Activated naive CD8-positive, alpha-beta T cell treated with anti-CD3 and anti-CD28 coated beads, Interleukin-2, amount 10 ng/mL, durations not matched to agents 7 days and 5 days (primary cell): ENCODE measurements around the gene PODN. TPM values are rescaled to one million over a fixed set of nuclear protein-coding genes. Genes with fewer than 3 reads are reported as not detected.

Experiments
- ATAC-seq: fragments of 150-1000 bp; cut with Tn5 transposase; one replicate; pipeline ENCODE4 v1.10.0; 2021; ENCODE audit warnings: low read depth, moderate library complexity
- POLR2A ChIA-PET: fragments of 350-600 bp; sonication (Branson Sonifier 250); formaldehyde crosslinking; loops from one replicate; lab custom pipeline; 2021; ENCODE audit warnings: antibody characterized with exemption; lab: Charles Lee
- DNase-seq: peaks from one replicate; pipeline ENCODE4 v3.0.0; 2021
- H3K27ac Mint-ChIP-seq: one replicate; pipeline ENCODE4 v1.8.0; 2022; ENCODE audit warnings: mild to moderate bottlenecking, mixed read lengths
- H3K27me3 Mint-ChIP-seq: one replicate; pipeline ENCODE4 v1.8.0; 2022; ENCODE audit warnings: mild to moderate bottlenecking, moderate library complexity, mixed read lengths
- H3K36me3 Mint-ChIP-seq: one replicate; pipeline ENCODE4 v1.8.0; 2021; ENCODE audit warnings: mild to moderate bottlenecking, mixed read lengths
- H3K4me1 Mint-ChIP-seq: one replicate; pipeline ENCODE4 v1.8.0; 2021; ENCODE audit warnings: mixed read lengths
- H3K4me3 Mint-ChIP-seq: one replicate; pipeline ENCODE4 v1.8.0; 2022; ENCODE audit warnings: mild to moderate bottlenecking, moderate library complexity, mixed read lengths
- H3K9me3 Mint-ChIP-seq: one replicate; pipeline ENCODE4 v1.8.0; 2021; ENCODE audit warnings: mixed read lengths
- total RNA-seq, 2 experiments: library from RNA; stranded (reverse); gene quantifications; one replicate each; pipeline ENCODE4 v1.2.3, GENCODE V29; 2021

The PODN gene
- total RNA-seq, 2 experiments from 2014 or later: 0.14 TPM; not detected in 1

- Mint-ChIP-seq H3K36me3 (no peaks in the 10 kb centered on the region), H3K4me1 (peaks cover 4% of the 10 kb centered on the region), H3K27me3 (peaks cover 2% of the 10 kb centered on the region), H3K27ac (no peak overlapping the region), H3K4me3 (no peak overlapping the region), H3K9me3 (no peaks in the 10 kb centered on the region)
- no peak for ATAC-seq
- POLR2A ChIA-PET: no interaction called here
- no peak for DNase-seq
Measured at GRCh38 chr1:53112861-53113260, 50.8 kb downstream of the PODN start.

GRCh38 chr1:53114090-53114489 is 52.1 kb downstream of the PODN start:
- Mint-ChIP-seq H3K27ac (no peak overlapping the region), H3K27me3 (peaks cover 2% of the 10 kb centered on the region), H3K9me3 (no peaks in the 10 kb centered on the region), H3K36me3 (no peaks in the 10 kb centered on the region), H3K4me3 (no peak overlapping the region), H3K4me1 (no peaks in the 10 kb centered on the region)
- POLR2A ChIA-PET: no interaction called here
- DNase-seq (no peak), ATAC-seq (no peak)

DNA sequence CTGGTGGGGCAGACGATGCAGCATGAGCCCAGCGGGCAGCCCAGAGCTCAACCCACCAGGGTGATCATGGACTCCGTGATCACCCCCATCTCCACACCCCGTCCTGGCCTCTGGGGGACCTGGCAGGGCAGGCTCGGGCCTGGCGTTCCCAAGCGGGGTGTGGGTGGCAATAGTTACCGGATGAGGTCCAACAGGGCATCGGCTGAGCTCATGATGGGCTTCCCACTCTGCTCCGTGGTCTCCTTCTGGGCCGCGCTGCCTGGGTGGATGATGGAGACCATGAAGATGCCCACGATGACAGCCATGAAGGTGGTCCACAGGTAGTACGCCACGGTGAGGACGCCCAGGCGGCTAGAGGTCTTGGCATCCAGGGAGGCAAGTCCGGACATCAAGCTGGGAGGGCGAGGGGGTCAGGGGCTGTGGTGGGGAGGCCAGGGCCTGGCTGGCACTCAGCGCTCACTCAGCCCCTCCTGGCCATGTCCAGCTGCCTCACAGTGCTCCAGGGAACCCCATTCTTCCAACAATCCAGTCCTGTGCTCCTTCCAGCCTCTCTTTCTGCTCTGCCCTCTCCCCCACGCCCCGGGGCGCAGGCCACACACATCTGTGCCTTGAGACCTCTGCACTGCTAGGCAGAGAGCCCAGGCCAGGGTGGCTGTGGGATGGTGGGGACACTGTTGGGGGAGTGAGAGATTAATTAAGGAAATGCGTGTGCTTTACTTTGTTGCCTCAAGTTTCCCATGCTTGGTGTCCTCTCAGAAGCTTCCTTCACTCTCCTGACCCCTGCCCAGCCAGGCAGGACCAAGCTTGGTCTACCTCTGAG is 52.8 kb downstream of the PODN start:
- ATAC-seq (no peak), DNase-seq (no peak)
- no peaks in the 10 kb centered on the region for H3K9me3 Mint-ChIP-seq
- peaks cover 2% of the 10 kb centered on the region for H3K27me3 Mint-ChIP-seq
- no peak overlapping the region for H3K4me3 Mint-ChIP-seq
- no peak overlapping the region for H3K27ac Mint-ChIP-seq
- no peaks in the 10 kb centered on the region for H3K36me3 Mint-ChIP-seq
- H3K4me1 Mint-ChIP-seq: no peaks in the 10 kb centered on the region
- POLR2A ChIA-PET: no interaction called here

DNA sequence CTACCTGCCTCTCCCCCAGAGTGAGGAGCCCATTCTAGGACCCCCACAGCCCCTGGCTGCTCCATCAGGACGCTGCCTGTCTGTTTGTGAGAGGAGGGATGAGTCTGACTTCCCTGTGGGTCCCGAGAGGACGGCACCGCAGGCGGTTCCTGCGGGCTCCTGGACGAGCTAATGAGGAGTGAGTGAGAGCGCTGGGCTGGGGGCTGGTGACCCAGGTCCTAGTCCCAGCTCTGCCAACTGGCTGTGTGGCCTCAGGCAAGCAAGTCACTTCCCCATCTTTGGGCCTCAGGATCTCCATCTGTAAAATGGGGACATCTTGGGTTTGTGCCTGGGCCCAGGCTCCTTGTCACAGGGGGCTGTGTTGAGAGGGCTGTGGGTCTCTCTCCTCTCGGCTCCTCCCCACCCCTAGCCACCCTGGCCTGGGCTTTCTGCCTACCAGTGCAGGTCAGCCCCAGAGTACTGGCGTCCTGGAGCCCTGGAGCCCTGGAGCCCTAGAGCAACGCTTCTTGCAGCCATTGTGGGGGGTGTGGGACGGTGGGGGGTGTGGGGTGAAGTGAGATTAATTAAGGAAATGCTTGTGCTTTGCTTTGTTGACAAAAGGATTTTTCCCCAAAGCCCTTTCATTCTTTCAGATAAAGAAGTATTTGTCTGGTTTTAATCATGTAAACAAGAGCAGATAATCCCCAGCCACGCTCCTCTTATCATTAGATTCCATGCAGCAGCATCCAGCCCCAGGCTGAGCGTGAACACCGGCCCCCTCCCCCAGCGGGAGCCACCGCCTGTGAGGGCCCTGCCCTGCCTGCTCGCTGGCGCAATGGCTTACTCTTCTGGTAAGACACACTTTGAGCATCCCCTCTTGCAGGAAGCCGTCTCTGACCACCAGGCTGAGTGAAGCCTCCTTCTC is 53.6 kb downstream of the PODN start:
- Mint-ChIP-seq H3K27ac (no peak overlapping the region), H3K9me3 (no peaks in the 10 kb centered on the region), H3K27me3 (peaks cover 2% of the 10 kb centered on the region), H3K4me1 (no peaks in the 10 kb centered on the region), H3K4me3 (no peak overlapping the region), H3K36me3 (no peaks in the 10 kb centered on the region)
- DNase-seq: no peak
- no peak for ATAC-seq
- POLR2A ChIA-PET: no interaction called here

DNA sequence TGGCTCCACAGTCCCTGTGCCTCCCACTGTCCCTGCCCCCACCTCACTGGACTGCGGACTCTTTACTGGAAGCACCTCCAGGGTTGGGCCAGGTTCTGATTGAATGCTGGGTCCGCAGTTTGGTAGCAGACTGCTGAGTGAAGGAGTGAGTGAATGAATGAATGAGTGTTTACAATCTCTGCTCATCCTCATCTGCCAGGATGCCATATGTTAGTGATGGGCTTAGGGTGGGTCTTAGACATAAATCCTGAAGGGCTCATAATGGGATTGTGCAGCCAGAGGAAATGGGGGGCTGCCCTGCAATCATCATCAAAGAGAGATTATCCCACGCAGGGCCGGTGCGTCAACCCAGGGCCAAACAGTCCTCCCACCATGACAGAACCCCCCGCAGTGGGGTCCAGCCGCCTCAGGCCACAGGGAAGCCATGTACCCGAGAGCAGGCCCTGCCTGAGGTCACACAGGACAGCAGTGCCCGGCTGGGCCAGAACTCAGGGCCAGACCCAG is 54.3 kb downstream of the PODN start:
- H3K4me1 Mint-ChIP-seq: no peaks in the 10 kb centered on the region
- H3K36me3 Mint-ChIP-seq: no peaks in the 10 kb centered on the region
- H3K27me3 Mint-ChIP-seq: peaks cover 2% of the 10 kb centered on the region
- DNase-seq (no peak), ATAC-seq (no peak)
- POLR2A ChIA-PET: no interaction called here
- no peak overlapping the region for H3K4me3 Mint-ChIP-seq
- H3K9me3 Mint-ChIP-seq: no peaks in the 10 kb centered on the region
- H3K27ac Mint-ChIP-seq: no peak overlapping the region

DNA sequence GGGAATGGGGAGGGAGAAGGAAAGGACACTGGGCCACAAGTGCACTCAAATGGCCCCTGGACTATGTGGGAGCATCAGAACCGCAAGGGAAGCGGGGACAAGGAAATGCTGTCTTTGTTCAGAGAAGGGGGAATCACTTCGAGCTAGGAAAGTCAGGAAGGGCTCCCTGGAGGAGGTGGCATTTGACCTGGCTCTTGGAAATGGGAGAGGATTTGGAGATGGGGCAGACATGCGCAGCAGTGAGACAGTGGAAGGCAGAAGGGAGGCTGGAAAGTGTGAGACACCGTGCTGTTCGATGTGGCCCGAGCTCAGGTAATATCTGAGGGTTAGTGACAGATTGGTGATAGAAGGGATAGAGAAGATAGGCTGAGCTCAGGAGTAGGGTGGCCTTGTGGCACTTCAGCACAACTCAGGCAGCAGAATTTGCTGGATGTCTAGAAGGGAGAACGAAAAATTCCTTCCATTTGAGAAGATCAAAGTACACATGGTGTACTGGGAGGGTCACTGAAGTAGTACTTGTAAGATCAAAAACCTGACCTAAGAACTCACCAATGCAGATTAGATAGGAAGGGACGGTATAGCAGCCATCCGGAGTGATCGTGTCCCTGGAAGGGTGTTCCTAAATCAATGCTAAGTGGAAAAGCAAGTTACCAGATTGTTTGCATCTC is 55.1 kb downstream of the PODN start:
- peaks cover 2% of the 10 kb centered on the region for H3K27me3 Mint-ChIP-seq
- ATAC-seq (no peak), DNase-seq (no peak)
- no peaks in the 10 kb centered on the region for H3K4me1 Mint-ChIP-seq
- H3K9me3 Mint-ChIP-seq: no peaks in the 10 kb centered on the region
- H3K4me3 Mint-ChIP-seq: no peak overlapping the region
- no peak overlapping the region for H3K27ac Mint-ChIP-seq
- no peaks in the 10 kb centered on the region for H3K36me3 Mint-ChIP-seq
- POLR2A ChIA-PET: no interaction called here

DNA sequence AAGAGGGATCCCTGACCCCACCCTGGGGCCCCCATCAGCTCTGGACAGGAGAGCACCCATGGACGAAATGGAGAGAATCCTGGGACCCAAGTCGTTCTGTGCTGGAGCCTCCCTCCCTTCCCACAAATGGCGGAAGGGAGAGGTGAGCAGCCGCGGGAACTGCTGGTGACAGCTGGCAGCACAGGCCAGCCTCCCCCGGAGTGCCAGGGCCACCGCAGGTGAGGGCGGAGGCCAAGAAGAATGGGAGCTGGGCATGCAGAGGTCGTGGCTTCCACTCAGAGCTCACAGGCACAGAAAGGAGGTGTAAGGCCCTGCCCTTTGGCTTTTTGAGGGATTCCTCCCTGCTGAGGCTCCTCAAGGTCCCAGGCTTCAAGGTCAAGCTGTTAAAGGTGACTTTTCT is 55.8 kb downstream of the PODN start:
- peaks cover 2% of the 10 kb centered on the region for H3K27me3 Mint-ChIP-seq
- DNase-seq: no peak
- POLR2A ChIA-PET: no interaction called here
- no peaks in the 10 kb centered on the region for H3K9me3 Mint-ChIP-seq
- H3K36me3 Mint-ChIP-seq: no peaks in the 10 kb centered on the region
- no peak for ATAC-seq
- H3K27ac Mint-ChIP-seq: no peak overlapping the region
- H3K4me3 Mint-ChIP-seq: no peak overlapping the region
- H3K4me1 Mint-ChIP-seq: no peaks in the 10 kb centered on the region

- no peaks in the 10 kb centered on the region for H3K4me1 Mint-ChIP-seq
- H3K27ac Mint-ChIP-seq: no peak overlapping the region
- no peaks in the 10 kb centered on the region for H3K9me3 Mint-ChIP-seq
- H3K36me3 Mint-ChIP-seq: no peaks in the 10 kb centered on the region
- no peak for DNase-seq
- H3K27me3 Mint-ChIP-seq: peaks cover 9% of the 10 kb centered on the region
- ATAC-seq: no peak
- POLR2A ChIA-PET: no interaction called here
- H3K4me3 Mint-ChIP-seq: no peak overlapping the region
Measured at GRCh38 chr1:53120659-53121058, 58.6 kb downstream of the PODN start.

GRCh38 chr1:53121319-53122172 is 59.5 kb downstream of the PODN start:
- no peaks in the 10 kb centered on the region for H3K36me3 Mint-ChIP-seq
- POLR2A ChIA-PET: no interaction called here
- no peak for ATAC-seq
- no peaks in the 10 kb centered on the region for H3K4me1 Mint-ChIP-seq
- no peak overlapping the region for H3K4me3 Mint-ChIP-seq
- peaks cover 9% of the 10 kb centered on the region for H3K27me3 Mint-ChIP-seq
- H3K9me3 Mint-ChIP-seq: no peaks in the 10 kb centered on the region
- DNase-seq: no peak
- H3K27ac Mint-ChIP-seq: no peak overlapping the region

- no peaks in the 10 kb centered on the region for H3K36me3 Mint-ChIP-seq
- no peaks in the 10 kb centered on the region for H3K4me1 Mint-ChIP-seq
- POLR2A ChIA-PET: no interaction called here
Measured at GRCh38 chr1:53122201-53122885, 60.3 kb downstream of the PODN start.

GRCh38 chr1:53122961-53123413 is 61.0 kb downstream of the PODN start:
- Mint-ChIP-seq H3K36me3 (no peaks in the 10 kb centered on the region), H3K27me3 (peaks cover 7% of the 10 kb centered on the region), H3K4me1 (no peaks in the 10 kb centered on the region), H3K4me3 (no peak overlapping the region), H3K9me3 (no peaks in the 10 kb centered on the region), H3K27ac (no peak overlapping the region)
- DNase-seq (no peak), ATAC-seq (no peak)
- POLR2A ChIA-PET: no interaction called here

More at GRCh38 chr1:53122201-53122885, 60.3 kb downstream of the PODN start:
- H3K9me3 Mint-ChIP-seq: no peaks in the 10 kb centered on the region
- ATAC-seq (no peak), DNase-seq (no peak)
- H3K27ac Mint-ChIP-seq: no peak overlapping the region
- H3K4me3 Mint-ChIP-seq: no peak overlapping the region
- peaks cover 9% of the 10 kb centered on the region for H3K27me3 Mint-ChIP-seq

DNA sequence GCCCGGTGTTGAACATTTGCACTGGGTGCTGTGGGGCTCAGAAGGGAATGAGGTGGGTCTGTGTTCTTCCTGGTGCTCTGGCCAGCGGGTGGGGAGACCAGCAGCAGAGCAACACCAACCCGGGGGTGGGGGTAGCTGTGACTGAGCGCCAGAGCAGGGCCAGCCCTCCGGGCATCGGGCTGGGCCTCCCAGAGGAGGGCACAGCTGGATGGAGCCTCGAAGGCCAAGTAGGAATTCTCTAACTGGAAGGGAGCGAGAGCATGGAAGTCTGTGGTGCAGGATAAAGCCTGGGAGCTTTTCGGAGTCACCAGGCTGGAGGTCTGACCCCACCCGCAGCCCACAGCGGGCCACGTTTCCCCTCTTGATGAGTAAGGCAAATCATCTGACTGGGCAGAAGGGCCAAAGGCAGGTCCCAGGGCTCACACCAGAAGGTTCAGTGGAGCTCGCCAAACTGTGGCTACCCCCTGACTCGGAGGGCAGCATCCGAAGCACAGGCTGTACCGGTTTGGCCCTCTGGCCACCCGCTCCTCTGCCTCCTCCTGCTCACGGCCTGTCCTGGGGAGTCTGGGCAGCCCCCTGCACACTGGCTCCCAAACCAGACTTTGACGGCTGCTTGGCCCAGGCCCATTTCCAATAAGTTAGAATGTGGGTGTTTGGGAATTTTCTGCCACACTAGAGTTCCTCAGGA is 61.6 kb downstream of the PODN start:
- H3K36me3 Mint-ChIP-seq: no peaks in the 10 kb centered on the region
- POLR2A ChIA-PET: no interaction called here
- no peaks in the 10 kb centered on the region for H3K4me1 Mint-ChIP-seq
- H3K27ac Mint-ChIP-seq: no peak overlapping the region
- no peak for DNase-seq
- no peaks in the 10 kb centered on the region for H3K9me3 Mint-ChIP-seq
- ATAC-seq: no peak
- peaks cover 7% of the 10 kb centered on the region for H3K27me3 Mint-ChIP-seq
- no peak overlapping the region for H3K4me3 Mint-ChIP-seq
